Activated T-cell treated with anti-CD3 and anti-CD28 coated beads, Interleukin-2, amount 50 U/mL, for 4 hours (primary cell): Measurements from ENCODE around the gene DHRSX. TPM values are rescaled to one million over a fixed set of nuclear protein-coding genes. Genes with fewer than 3 reads are reported as not detected.

ENCODE experiments used
- ATAC-seq, 2 donors: fragments of 200-7000 bp; cut with Tn5 transposase; one replicate each; pipeline ENCODE4 v1.10.0; 2021
- DNase-seq: peaks from one replicate; pipeline ENCODE4 v3.0.0-alpha.2; 2020
- H3K27me3 Mint-ChIP-seq: one replicate; pipeline ENCODE4 v1.8.0; 2021; ENCODE audit warnings: low read depth, mixed read lengths
- H3K36me3 Mint-ChIP-seq: one replicate; pipeline ENCODE4 v1.8.0; 2022; ENCODE audit warnings: mixed read lengths; ENCODE audit not compliant: insufficient read depth
- H3K4me1 Mint-ChIP-seq: one replicate; pipeline ENCODE4 v1.8.0; 2021; ENCODE audit warnings: low read depth, mixed read lengths
- H3K4me3 Mint-ChIP-seq: one replicate; pipeline ENCODE4 v1.8.0; 2021; ENCODE audit warnings: mild to moderate bottlenecking, moderate library complexity, mixed read lengths
- H3K9me3 Mint-ChIP-seq: one replicate; pipeline ENCODE4 v1.8.0; 2021; ENCODE audit warnings: mixed read lengths
- total RNA-seq, 3 donors: library from RNA; stranded (reverse); gene quantifications; one replicate each; pipeline ENCODE4 v1.2.1, GENCODE V29; 2021

DHRSX gene
- total RNA-seq, 3 donors from 2014 or later: 19.3 to 23.2 (median 22.0) TPM

DNA sequence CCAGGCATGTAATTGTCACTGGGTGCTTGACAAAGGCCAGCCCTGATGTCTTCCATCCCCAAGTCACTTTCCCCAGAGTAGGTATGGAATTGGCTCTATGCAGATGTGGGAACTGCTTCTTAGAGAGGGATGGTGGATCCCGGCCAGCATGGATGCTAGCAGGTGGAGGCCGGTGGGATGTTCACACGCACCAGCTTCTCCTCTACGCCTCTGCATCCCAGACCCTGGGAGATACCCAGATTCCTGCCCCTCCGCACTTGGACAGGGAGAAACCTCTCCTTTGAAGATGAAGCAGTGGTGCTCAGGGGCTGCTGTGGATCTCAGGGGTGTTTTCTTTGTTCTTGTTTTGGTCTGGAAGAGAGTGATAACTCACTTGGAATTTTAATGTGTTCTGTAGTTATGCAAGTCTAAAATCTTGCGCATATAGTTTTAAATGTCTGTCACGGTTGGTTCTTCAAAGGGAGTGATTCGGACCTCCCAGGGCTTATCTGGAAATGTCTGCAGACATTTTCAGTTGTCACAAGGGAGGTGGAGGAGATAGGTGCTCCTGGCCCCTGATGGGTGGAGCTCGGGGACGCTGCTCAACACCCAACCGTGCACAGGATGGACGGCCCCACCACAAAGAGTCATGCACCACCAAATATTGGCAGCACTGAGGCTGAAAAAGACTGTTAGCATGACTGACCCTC is 308.0 kb downstream of the DHRSX start:
- DNase-seq (no peak), ATAC-seq (no peak)
- H3K27me3 Mint-ChIP-seq: no peaks in the 10 kb centered on the region
- H3K4me3 Mint-ChIP-seq: no peak overlapping the region
- no peaks in the 10 kb centered on the region for H3K4me1 Mint-ChIP-seq
- peaks cover 19% of the 10 kb centered on the region for H3K9me3 Mint-ChIP-seq
- H3K36me3 Mint-ChIP-seq: no peaks in the 10 kb centered on the region

DNA sequence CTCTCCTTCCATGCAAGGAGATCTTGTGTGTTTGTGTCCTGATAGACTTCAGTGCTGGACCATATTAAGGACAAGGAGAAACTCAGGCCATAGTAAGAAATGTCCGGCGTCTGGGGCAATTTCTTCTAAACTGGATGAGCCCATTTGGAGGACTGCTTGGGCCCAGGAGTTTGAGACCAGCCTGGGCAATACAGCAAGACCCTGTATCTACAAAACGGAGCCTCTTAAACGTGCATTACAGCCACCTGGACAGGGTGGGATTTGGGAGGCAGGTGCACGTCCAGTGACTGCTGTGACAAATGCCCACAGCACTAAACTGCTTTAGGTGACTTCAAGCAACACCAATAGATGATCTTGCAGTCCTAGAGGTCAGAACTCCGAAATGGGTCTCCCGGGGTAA is 311.9 kb downstream of the DHRSX start:
- ATAC-seq (no peak), DNase-seq (no peak)
- Mint-ChIP-seq H3K9me3 (peaks cover 18% of the 10 kb centered on the region), H3K4me1 (no peaks in the 10 kb centered on the region), H3K4me3 (no peak overlapping the region), H3K36me3 (no peaks in the 10 kb centered on the region), H3K27me3 (no peaks in the 10 kb centered on the region)

DNA sequence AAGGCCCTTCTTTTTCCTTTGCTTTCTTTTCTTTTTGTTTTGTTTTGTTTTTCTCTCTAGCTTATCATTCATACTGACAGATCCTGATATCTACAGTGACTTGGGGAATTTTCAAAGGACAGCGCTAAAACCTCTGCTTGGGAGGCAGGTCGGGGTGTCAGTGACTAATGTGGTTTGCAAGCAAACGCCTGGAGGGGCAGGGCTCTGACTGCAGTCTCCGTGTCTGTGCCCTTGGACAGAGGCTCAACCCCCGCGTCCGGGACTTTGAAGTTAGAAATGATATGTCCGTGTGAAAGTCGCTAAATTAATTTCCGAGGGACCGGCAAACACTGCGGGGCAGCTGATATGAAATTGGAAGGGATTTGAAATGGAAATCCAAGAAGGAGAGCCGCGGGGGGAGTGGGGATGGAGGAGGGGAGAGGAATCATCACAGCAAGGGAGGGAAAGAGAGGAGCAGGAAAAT is 312.4 kb downstream of the DHRSX start:
- DNase-seq (no peak), ATAC-seq (no peak)
- H3K36me3 Mint-ChIP-seq: no peaks in the 10 kb centered on the region
- H3K27me3 Mint-ChIP-seq: no peaks in the 10 kb centered on the region
- peaks cover 15% of the 10 kb centered on the region for H3K9me3 Mint-ChIP-seq
- H3K4me3 Mint-ChIP-seq: no peak overlapping the region
- H3K4me1 Mint-ChIP-seq: no peaks in the 10 kb centered on the region

- Mint-ChIP-seq H3K9me3 (peaks cover 12% of the 10 kb centered on the region), H3K4me1 (no peaks in the 10 kb centered on the region), H3K36me3 (no peaks in the 10 kb centered on the region), H3K4me3 (no peak overlapping the region), H3K27me3 (no peaks in the 10 kb centered on the region)
- no peak for ATAC-seq
- no peak for DNase-seq
Measured at GRCh38 chrX:2187352-2188115, 313.2 kb downstream of the DHRSX start.

- ATAC-seq: no peak
- Mint-ChIP-seq H3K36me3 (no peaks in the 10 kb centered on the region), H3K27me3 (no peaks in the 10 kb centered on the region), H3K9me3 (peaks cover 8% of the 10 kb centered on the region), H3K4me3 (no peak overlapping the region), H3K4me1 (no peaks in the 10 kb centered on the region)
- DNase-seq: no peak
Measured at GRCh38 chrX:2185341-2186082, 315.3 kb downstream of the DHRSX start.

GRCh38 chrX:2184089-2184488 is 316.7 kb downstream of the DHRSX start:
- no peaks in the 10 kb centered on the region for H3K4me1 Mint-ChIP-seq
- no peaks in the 10 kb centered on the region for H3K27me3 Mint-ChIP-seq
- DNase-seq (no peak), ATAC-seq (no peak)
- H3K36me3 Mint-ChIP-seq: no peaks in the 10 kb centered on the region
- H3K4me3 Mint-ChIP-seq: no peak overlapping the region
- peaks cover 8% of the 10 kb centered on the region for H3K9me3 Mint-ChIP-seq

DNA sequence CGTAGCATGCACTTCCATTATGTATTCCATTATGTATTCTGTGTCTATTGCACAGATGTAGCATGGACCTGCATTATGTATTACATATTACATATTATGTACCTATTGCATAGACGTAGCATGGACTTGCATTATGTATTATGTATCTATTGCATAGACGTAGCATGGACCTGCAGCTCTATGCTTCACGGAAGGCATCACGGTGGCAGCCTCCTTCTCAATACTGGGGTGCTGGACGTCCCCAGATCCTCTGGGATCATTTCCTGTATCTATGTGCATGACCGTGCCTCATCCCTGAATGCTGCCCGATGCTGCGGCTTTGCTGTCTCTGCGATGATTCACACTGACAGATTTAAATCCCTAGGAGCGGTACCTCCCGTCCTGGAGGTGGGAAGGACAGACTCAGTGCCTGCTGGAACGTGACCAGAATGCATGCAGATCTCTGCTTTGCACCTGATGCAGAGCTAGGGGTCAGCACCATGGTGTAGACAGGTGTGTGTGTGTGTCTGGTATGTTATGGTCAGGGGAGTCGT is 317.5 kb downstream of the DHRSX start:
- no peak for ATAC-seq

DNA sequence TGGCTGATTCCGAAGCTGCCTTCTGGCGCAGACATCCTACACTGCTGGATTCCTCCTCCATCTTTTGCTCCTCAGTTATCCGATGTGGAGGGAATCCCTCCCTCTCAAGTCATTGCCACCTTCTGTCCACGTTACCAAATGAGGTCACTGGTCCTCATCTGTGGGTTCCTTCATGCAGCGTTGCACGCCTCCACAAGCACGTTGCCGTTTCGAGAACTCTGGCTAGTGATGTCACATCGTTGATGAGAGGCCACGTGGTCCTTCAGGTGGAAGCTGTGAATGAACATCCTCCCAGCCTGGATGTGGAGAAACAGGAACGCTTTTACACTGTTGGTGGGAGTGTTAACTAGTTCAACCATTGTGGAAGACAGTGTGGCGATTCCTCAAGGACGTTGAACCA is 323.2 kb downstream of the DHRSX start:
- DNase-seq (no peak), ATAC-seq (no peak)
- peaks cover 8% of the 10 kb centered on the region for H3K9me3 Mint-ChIP-seq
- H3K27me3 Mint-ChIP-seq: no peaks in the 10 kb centered on the region
- H3K4me1 Mint-ChIP-seq: no peaks in the 10 kb centered on the region
- H3K4me3 Mint-ChIP-seq: no peak overlapping the region
- H3K36me3 Mint-ChIP-seq: peaks cover 4% of the 10 kb centered on the region

More for the DNA sequence above, 317.5 kb downstream of the DHRSX start:
- H3K9me3 Mint-ChIP-seq: peaks cover 6% of the 10 kb centered on the region
- H3K36me3 Mint-ChIP-seq: no peaks in the 10 kb centered on the region
- no peak for DNase-seq
- H3K27me3 Mint-ChIP-seq: no peaks in the 10 kb centered on the region
- H3K4me1 Mint-ChIP-seq: no peaks in the 10 kb centered on the region
- no peak overlapping the region for H3K4me3 Mint-ChIP-seq

DNA sequence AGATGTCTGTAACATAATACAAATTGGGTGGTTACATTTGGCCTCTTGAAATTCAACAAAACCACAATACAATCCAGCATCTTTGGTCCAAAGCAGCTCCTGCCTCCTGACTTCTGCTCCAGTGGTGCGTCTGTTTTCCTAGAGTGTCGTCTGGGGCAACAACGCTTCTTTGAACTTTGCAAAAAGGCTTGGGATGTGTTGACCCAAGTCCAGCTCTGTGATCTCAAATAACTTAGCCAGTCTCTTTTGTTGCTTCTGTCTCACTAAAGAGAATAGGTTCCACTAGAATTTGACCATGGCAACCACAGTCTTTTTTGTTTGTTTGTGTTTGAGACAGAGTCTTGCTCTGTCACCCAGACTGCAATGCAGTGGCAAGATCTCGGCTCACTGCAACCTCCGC is 324.0 kb downstream of the DHRSX start:
- ATAC-seq (no peak), DNase-seq (no peak)
- H3K9me3 Mint-ChIP-seq: peaks cover 8% of the 10 kb centered on the region
- no peak overlapping the region for H3K4me3 Mint-ChIP-seq
- peaks cover 4% of the 10 kb centered on the region for H3K36me3 Mint-ChIP-seq
- H3K27me3 Mint-ChIP-seq: no peaks in the 10 kb centered on the region
- no peaks in the 10 kb centered on the region for H3K4me1 Mint-ChIP-seq

DNA sequence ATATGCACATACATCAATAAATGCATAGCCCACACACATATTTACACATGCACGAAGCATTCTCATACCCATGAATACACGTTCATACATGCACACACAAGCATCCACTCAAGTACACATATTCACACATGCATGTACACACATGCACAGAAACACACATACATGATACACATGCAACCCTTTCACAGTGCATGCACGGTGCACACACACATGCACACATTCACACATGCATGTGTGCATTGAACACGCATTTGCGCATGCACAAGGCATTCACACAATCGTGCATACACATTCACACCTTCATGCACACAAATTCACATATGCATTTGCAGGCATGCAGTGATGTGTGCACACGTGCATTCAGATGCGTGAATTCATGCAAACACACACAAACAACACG is 324.5 kb downstream of the DHRSX start:
- Mint-ChIP-seq H3K36me3 (peaks cover 6% of the 10 kb centered on the region), H3K9me3 (peaks cover 13% of the 10 kb centered on the region), H3K27me3 (no peaks in the 10 kb centered on the region), H3K4me1 (no peaks in the 10 kb centered on the region), H3K4me3 (no peak overlapping the region)
- ATAC-seq (no peak), DNase-seq (no peak)

- H3K4me3 Mint-ChIP-seq: no peak overlapping the region
- H3K36me3 Mint-ChIP-seq: peaks cover 6% of the 10 kb centered on the region
- ATAC-seq (no peak), DNase-seq (no peak)
- no peaks in the 10 kb centered on the region for H3K4me1 Mint-ChIP-seq
- H3K9me3 Mint-ChIP-seq: peaks cover 33% of the 10 kb centered on the region
- H3K27me3 Mint-ChIP-seq: no peaks in the 10 kb centered on the region
Measured at GRCh38 chrX:2172359-2172758, 328.4 kb downstream of the DHRSX start.

Other genes with a start within 250 kb of the DHRSX start
- 10 to 100 TPM; 28.0 to 38.3 (median 36.3) TPM for gene ZBED1, start within 50 bp of the DHRSX start, total RNA-seq
- gene CD99, start 190.3 kb upstream of the DHRSX start, total RNA-seq: 100 to 1,000 TPM; 138 to 219 (median 164) TPM